GM12878 (cell line): ENCODE data around the gene GID4.

Experiments
- ATF7 ChIP-seq: fragments of 450-650 bp; IDR thresholded peaks from 2 replicates; pipeline ENCODE4 v1.6.1; 2016; ENCODE audit warnings: low read depth, mild to moderate bottlenecking
- BRCA1 ChIP-seq: IDR thresholded peaks from 2 replicates; pipeline ENCODE4 v1.6.1; 2011; ENCODE audit warnings: low read depth, low read length, improper control_type of control experiment
- CEBPB ChIP-seq, 2 experiments: fragments of 150-350 bp in 1 of 2; IDR thresholded peaks; 2 replicates each; pipeline ENCODE4 v1.6.1; 2012 to 2014; ENCODE audit warnings: low read depth in 2 of 2, low read length in 2 of 2, borderline replicate concordance in 1 of 2, inconsistent platforms in 1 of 2
- EZH2 ChIP-seq: IDR thresholded peaks from 2 replicates; pipeline ENCODE4 v1.6.1; 2012; ENCODE audit warnings: low read depth, mild to moderate bottlenecking, control low read depth, inconsistent platforms, low read length, borderline replicate concordance; ENCODE audit not compliant: control insufficient read depth
- FOXK2 ChIP-seq: fragments of 450-650 bp; IDR thresholded peaks from 2 replicates; pipeline ENCODE4 v1.6.1; 2017; ENCODE audit warnings: mild to moderate bottlenecking, moderate library complexity
- RAD21 ChIP-seq: IDR thresholded peaks from 2 replicates; pipeline ENCODE4 v1.6.1; 2011; ENCODE audit warnings: mild to moderate bottlenecking, low read depth, low read length, moderate library complexity; ENCODE audit not compliant: insufficient read depth
- TAF1 ChIP-seq: IDR thresholded peaks from 2 replicates; pipeline ENCODE4 v1.6.1; 2011; ENCODE audit warnings: mild to moderate bottlenecking, low read depth, low read length, borderline replicate concordance
- TF ChIP-seq, protein P1 (sequence below), 3 experiments: IDR thresholded peaks in 2 of 3; conservative IDR thresholded peaks in 1 of 3; 2 replicates each; pipeline ENCODE4 v1.5.1; 2011; ENCODE audit warnings: low read depth in 3 of 3, low read length in 3 of 3, mild to moderate bottlenecking in 3 of 3, control low read depth in 2 of 3, moderate library complexity in 2 of 3, inconsistent platforms in 1 of 3, mixed read lengths in 1 of 3; ENCODE audit not compliant: control insufficient read depth in 2 of 3, insufficient read depth in 1 of 3; ENCODE audit errors: extremely low read depth in 1 of 3
- TF ChIP-seq, protein P2 (sequence below): IDR thresholded peaks from 2 replicates; pipeline ENCODE4 v1.6.1; 2012; ENCODE audit warnings: mild to moderate bottlenecking, low read depth, low read length

DNA sequence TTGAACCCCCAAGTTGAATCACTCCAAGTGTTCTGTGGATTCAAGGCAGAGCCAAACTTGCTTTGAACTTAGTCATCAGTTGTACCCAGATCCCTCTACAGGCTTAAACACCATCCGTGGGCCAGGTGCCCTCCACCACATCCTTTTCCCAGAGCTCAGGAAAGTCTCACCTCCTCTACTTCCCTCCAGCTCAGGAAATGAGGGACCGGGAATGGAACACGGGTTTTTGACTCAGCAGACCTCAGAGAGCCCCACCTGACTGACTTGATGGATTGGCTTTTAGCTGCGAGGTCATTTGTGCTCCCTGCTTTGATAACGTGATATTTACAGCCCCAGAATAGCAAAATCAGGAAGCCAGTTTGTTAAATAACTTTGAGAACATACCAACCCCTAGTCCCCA lies 20.1 kb downstream of the GID4 start:
- TF ChIP-seq, protein P1, sequence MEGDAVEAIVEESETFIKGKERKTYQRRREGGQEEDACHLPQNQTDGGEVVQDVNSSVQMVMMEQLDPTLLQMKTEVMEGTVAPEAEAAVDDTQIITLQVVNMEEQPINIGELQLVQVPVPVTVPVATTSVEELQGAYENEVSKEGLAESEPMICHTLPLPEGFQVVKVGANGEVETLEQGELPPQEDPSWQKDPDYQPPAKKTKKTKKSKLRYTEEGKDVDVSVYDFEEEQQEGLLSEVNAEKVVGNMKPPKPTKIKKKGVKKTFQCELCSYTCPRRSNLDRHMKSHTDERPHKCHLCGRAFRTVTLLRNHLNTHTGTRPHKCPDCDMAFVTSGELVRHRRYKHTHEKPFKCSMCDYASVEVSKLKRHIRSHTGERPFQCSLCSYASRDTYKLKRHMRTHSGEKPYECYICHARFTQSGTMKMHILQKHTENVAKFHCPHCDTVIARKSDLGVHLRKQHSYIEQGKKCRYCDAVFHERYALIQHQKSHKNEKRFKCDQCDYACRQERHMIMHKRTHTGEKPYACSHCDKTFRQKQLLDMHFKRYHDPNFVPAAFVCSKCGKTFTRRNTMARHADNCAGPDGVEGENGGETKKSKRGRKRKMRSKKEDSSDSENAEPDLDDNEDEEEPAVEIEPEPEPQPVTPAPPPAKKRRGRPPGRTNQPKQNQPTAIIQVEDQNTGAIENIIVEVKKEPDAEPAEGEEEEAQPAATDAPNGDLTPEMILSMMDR (IDR thresholded peaks at IDR 0.05 in 2 of 3, conservative IDR thresholded peaks at IDR 0.05 in 1 of 3; ENCODE audit: control insufficient read depth in 2 of 3, extremely low read depth in 1 of 3, insufficient read depth in 1 of 3, low read depth in 3 of 3, low read length in 3 of 3), result no peak
- TF ChIP-seq CEBPB (IDR thresholded peaks at IDR 0.05; ENCODE audit: borderline replicate concordance in 1 of 2, low read depth in 2 of 2, low read length in 2 of 2), result no peak
- TF ChIP-seq RAD21, result no peak
- no peak for TF ChIP-seq EZH2
- TF ChIP-seq, protein P2, sequence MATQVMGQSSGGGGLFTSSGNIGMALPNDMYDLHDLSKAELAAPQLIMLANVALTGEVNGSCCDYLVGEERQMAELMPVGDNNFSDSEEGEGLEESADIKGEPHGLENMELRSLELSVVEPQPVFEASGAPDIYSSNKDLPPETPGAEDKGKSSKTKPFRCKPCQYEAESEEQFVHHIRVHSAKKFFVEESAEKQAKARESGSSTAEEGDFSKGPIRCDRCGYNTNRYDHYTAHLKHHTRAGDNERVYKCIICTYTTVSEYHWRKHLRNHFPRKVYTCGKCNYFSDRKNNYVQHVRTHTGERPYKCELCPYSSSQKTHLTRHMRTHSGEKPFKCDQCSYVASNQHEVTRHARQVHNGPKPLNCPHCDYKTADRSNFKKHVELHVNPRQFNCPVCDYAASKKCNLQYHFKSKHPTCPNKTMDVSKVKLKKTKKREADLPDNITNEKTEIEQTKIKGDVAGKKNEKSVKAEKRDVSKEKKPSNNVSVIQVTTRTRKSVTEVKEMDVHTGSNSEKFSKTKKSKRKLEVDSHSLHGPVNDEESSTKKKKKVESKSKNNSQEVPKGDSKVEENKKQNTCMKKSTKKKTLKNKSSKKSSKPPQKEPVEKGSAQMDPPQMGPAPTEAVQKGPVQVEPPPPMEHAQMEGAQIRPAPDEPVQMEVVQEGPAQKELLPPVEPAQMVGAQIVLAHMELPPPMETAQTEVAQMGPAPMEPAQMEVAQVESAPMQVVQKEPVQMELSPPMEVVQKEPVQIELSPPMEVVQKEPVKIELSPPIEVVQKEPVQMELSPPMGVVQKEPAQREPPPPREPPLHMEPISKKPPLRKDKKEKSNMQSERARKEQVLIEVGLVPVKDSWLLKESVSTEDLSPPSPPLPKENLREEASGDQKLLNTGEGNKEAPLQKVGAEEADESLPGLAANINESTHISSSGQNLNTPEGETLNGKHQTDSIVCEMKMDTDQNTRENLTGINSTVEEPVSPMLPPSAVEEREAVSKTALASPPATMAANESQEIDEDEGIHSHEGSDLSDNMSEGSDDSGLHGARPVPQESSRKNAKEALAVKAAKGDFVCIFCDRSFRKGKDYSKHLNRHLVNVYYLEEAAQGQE, result no peak
- TF ChIP-seq BRCA1, result no peak
- TF ChIP-seq ATF7, result no peak
- TF ChIP-seq FOXK2, result no peak
- no peak for TF ChIP-seq TAF1
